LNCAP (cell line): ENCODE results near the gene VWA3B.

Experiments used
- TF ChIP-seq, protein P1 (sequence below): fragments of 450-650 bp; IDR thresholded peaks from 2 replicates; pipeline ENCODE4 v1.5.1; 2017; ENCODE audit warnings: mild to moderate bottlenecking

Gene VWA3B

DNA sequence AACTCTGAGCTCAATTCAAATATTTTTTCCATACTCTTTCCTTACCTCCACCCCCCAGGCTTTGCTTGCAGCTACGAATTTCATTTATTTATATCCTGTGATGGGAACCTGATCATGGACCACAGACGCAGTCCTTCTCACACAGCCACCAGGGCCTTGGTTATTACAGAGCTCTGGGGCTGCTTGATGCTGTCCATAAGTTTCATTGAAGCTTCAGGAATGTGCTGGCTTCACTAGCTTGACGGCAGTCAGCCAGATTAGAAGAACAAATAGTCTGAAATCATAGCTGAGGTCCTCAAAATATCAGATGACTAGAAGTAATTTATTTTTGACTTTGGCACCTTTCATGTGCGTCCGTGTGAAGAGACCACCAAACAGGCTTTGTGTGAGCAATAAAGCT is 104.9 kb downstream of the VWA3B start:
- TF ChIP-seq, protein P1, sequence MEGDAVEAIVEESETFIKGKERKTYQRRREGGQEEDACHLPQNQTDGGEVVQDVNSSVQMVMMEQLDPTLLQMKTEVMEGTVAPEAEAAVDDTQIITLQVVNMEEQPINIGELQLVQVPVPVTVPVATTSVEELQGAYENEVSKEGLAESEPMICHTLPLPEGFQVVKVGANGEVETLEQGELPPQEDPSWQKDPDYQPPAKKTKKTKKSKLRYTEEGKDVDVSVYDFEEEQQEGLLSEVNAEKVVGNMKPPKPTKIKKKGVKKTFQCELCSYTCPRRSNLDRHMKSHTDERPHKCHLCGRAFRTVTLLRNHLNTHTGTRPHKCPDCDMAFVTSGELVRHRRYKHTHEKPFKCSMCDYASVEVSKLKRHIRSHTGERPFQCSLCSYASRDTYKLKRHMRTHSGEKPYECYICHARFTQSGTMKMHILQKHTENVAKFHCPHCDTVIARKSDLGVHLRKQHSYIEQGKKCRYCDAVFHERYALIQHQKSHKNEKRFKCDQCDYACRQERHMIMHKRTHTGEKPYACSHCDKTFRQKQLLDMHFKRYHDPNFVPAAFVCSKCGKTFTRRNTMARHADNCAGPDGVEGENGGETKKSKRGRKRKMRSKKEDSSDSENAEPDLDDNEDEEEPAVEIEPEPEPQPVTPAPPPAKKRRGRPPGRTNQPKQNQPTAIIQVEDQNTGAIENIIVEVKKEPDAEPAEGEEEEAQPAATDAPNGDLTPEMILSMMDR = no peak

DNA sequence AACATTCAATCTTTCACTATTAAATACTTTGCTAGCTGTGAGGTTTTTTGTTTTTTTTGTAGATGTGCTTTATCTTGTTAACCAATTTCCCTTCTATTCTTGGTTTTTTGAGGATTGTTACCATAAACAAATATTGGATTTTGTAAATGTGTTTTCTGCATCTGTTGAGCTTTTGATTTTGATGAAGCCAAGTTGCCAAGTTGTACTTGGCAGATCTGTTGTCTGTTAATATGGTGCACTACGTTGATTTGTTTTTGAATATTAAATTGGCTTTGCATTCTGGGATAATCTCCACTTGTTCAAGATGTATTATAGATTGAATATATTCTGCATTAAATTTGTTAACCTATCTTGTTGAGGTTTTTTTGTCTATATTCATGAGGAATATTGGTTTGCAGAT is 114.6 kb downstream of the VWA3B start:
- TF ChIP-seq, protein P1 = no peak

DNA sequence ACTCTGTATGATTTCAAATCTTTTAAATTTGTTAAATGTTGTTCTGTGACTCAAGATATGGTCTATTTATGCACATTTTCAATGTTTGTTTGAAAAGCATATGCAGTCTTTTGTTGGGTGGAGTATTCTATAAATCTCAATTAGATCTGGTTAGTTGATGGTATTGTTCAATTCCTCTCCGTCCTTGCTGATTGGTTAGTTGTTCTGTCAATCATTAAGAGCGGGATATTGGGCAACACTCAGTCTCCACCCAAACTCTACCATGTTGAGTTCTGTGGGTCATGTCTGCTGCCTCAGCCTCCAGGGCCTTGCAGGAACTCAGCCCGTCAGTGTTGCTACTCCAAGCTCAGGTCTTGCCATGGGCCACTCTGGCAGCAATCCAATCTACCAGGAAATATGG is 118.9 kb downstream of the VWA3B start:
- TF ChIP-seq, protein P1 = no peak

DNA sequence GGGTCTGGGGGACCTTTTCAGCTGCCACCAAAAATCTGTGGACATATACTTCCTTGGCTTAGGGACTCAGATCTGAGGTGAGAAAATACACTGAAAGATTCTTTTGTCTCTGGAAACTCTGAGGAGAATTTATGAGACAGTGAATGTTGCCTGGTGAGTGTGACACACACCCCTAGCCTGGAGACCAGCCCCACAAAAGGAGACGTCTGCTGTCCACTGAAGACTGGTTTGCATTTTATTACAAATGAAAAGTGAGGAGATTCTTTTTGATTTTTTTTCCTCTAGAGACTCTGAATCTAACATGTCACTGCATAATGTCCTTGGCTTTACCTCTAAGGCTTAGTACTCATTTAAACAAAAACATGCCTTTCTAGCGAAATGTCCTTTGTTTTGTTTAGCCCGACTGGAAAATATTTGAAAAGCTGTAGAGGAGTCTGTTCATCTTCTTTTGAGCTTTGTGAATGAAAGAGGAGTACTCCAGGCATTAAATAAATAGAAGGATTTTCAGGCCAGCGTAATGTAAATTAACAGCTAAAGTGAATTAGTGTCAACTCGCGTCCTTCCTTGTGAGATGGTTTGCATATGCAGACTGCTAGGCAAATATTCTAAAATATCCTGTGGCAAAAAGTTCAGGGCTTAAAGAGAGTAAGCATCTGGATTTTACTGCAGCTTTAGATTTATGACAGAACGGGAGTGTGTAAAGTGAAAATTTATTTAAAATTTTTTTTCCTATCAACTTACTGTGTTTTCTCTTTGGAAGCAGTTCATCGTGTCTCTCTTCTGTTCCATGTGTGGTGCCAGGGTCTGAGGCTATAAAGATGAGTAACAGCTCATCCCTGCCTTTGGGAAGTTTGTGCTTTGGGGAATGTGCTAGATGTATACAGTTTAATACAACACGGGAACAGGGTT is 125.4 kb downstream of the VWA3B start:
- TF ChIP-seq, protein P1 = no peak

DNA sequence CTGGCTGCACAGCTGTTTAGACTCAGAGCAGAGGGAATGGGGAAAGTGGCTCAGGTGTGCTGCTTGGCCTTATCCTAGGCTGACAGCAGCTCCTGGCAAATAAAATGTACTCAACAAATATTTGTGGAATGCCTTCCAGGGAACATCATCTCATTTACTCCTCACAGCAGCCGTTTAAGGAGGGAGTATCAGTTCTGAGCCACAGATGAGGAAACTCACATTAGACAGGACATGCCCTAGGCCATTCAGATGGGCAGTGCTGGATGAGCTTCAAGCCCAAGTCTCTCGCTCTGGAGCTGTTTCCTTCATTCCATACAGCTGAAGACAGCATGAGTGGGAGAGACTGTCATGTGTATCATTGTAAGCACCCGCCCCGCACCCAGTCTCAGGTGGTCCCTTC is 129.6 kb downstream of the VWA3B start:
- TF ChIP-seq, protein P1 = no peak

DNA sequence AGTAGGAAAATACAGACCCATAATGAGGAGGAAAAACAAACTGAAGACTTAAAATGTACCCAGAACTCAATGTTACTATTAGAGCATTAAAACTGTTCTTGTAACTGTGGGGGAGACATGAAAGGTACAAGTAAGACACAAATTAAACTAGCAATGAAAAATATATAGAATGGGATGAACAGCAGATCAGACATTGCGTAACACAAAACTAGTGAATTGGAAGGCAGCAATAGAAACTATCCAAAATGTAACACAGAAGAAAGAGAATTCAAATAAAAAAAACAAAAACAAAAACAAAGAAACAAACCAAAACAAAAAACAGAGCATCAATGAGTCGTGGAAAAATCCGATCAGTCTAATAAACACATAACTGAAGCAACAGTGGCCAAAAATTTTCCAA is 132.2 kb downstream of the VWA3B start:
- TF ChIP-seq, protein P1 = no peak

DNA sequence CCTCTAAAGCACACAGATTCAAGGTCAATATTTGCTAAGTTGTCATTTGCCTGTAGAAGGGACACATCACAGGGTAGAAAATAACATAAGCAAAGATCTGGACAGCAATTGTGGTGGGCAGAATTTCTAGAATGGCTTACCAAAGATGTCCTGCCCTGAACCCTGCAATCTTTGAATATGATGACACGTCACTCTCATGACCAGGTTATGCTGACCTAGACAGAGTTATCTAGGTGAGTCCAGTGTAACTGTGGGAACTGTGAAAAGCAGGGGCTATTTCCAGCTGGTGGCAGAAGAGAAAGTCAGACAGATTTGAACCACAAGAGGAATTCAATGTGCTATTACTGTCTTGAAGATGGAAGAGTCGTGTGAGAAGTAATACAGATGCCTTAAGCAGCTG is 147.0 kb downstream of the VWA3B start:
- TF ChIP-seq, protein P1 = no peak
